Caco-2 (cell line): Measurements from ENCODE around the gene TIPRL. TPM values are rescaled to one million over a fixed set of nuclear protein-coding genes. Genes with fewer than 3 reads are reported as not detected.

ENCODE experiments used
- BruUV-seq: library from RNA; stranded (reverse); fragments of 400-500 nt; replicated peaks from 2 replicates; lab custom pipeline; 2021; lab: Mats Ljungman, UMichigan
- CTCF ChIA-PET: fragments of 300-600 bp; sonication (Branson Sonifier 250); formaldehyde crosslinking; loops from one replicate; lab custom pipeline; 2022; ENCODE audit warnings: antibody characterized with exemption; lab: Charles Lee
- POLR2A ChIA-PET: fragments of 300-600 bp; sonication (Branson Sonifier 250); formaldehyde crosslinking; loops from one replicate; lab custom pipeline; 2022; ENCODE audit warnings: antibody characterized with exemption; lab: Charles Lee
- DNase-seq, 2 experiments: peaks; one replicate each; pipeline versions ENCODE4 v3.0.0 to v3.0.0-alpha.2; 2020 to 2022
- H3K27me3 ChIP-seq: replicated peaks from 2 replicates; pipeline ENCODE4 v1.6.0; 2011; ENCODE audit warnings: low read length; ENCODE audit not compliant: control insufficient read depth, insufficient read depth
- H3K36me3 ChIP-seq: 2 replicates; pipeline ENCODE4 v1.5.1; 2011; ENCODE audit warnings: low read length; ENCODE audit not compliant: control insufficient read depth, insufficient read depth
- H3K4me1 ChIP-seq: fragments of 250-450 bp; sonication (Bioruptor Pico); 2 replicates; pipeline ENCODE4 v1.5.1; 2020; ENCODE audit warnings: mild to moderate bottlenecking
- H3K4me3 ChIP-seq: 2 replicates; pipeline ENCODE4 v1.5.1; 2011; ENCODE audit warnings: low read depth, mild to moderate bottlenecking, control low read depth, low read length
- H3K9me3 ChIP-seq: fragments of 250-450 bp; sonication (Bioruptor Pico); 2 replicates; pipeline ENCODE4 v1.5.1; 2020; ENCODE audit warnings: mild to moderate bottlenecking, moderate library complexity
- H3K27ac Mint-ChIP-seq: one replicate; pipeline ENCODE4 v1.8.0; 2022; ENCODE audit warnings: mixed read lengths; ENCODE audit not compliant: unreplicated experiment
- H3K27me3 Mint-ChIP-seq: one replicate; pipeline ENCODE4 v1.8.0; 2022; ENCODE audit warnings: mixed read lengths; ENCODE audit not compliant: insufficient read depth, unreplicated experiment
- H3K36me3 Mint-ChIP-seq: one replicate; pipeline ENCODE4 v1.8.0; 2022; ENCODE audit warnings: mild to moderate bottlenecking, mixed read lengths; ENCODE audit not compliant: insufficient read depth, unreplicated experiment
- H3K4me1 Mint-ChIP-seq: one replicate; pipeline ENCODE4 v1.8.0; 2022; ENCODE audit warnings: low read depth, mixed read lengths; ENCODE audit not compliant: unreplicated experiment
- H3K4me3 Mint-ChIP-seq: one replicate; pipeline ENCODE4 v1.8.0; 2022; ENCODE audit warnings: mild to moderate bottlenecking, moderate library complexity, mixed read lengths; ENCODE audit not compliant: unreplicated experiment
- H3K9me3 Mint-ChIP-seq: one replicate; pipeline ENCODE4 v1.8.0; 2022; ENCODE audit warnings: mixed read lengths; ENCODE audit not compliant: unreplicated experiment
- intact Hi-C: fragments of 100-400 bp; cut with micrococcal nuclease; formaldehyde crosslinking; loops from one replicate; pipeline ENCODE4 v1.10.0; 2022; ENCODE audit not compliant: unreplicated experiment
- total RNA-seq: library from RNA; stranded (reverse); gene quantifications from 2 replicates; pipeline ENCODE4 v1.2.3, GENCODE V29; 2022
- TF ChIP-seq, protein P1 (sequence below), 2 experiments: fragments of 200-600 bp in 1 of 2; IDR thresholded peaks; 1 replicate in 1 of 2; 2 replicates in 1 of 2; pipeline versions ENCODE4 v1.5.1 to v1.8.0; 2011 to 2022; ENCODE audit warnings: antibody characterized with exemption in 1 of 2, control low read depth in 1 of 2, inconsistent platforms in 1 of 2, low read depth in 1 of 2, low read length in 1 of 2, mild to moderate bottlenecking in 1 of 2, moderate library complexity in 1 of 2; ENCODE audit not compliant: insufficient read depth in 1 of 2, severe bottlenecking in 1 of 2, unreplicated experiment in 1 of 2

TIPRL gene
- total RNA-seq, 1 experiment from 2014 or later: 38.1 TPM

DNA sequence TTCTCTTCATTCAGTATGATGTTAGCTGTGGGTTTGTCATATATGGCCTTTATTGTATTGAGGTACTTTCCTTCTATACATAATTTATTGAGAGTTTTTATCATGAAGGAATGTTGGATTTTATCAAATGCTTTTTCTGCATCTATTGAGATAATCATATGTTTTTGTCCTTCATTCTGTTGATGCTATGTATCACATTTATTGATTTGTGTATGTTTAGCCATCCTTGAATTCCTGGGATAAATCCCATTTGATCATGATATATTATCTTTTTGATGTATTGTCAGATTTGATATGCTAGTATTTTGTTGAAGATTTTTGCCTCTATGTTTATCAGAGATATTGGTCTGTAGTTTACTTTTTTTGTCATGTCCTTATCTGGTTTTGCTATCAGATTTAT is 21.1 kb upstream of the TIPRL start:
- Mint-ChIP-seq H3K27me3 (no peaks in the 10 kb centered on the region), H3K9me3 (peaks cover 44% of the 10 kb centered on the region), H3K4me3 (no peak overlapping the region), H3K27ac (no peak overlapping the region), H3K4me1 (no peaks in the 10 kb centered on the region), H3K36me3 (no peaks in the 10 kb centered on the region)
- POLR2A ChIA-PET: no interaction called here
- Histone ChIP-seq H3K4me3 (no peak overlapping the region), H3K9me3 (peaks cover 34% of the 10 kb centered on the region), H3K4me1 (no peaks in the 10 kb centered on the region), H3K36me3 (no peaks in the 10 kb centered on the region), H3K27me3 (no peaks in the 10 kb centered on the region)
- TF ChIP-seq, protein P1, sequence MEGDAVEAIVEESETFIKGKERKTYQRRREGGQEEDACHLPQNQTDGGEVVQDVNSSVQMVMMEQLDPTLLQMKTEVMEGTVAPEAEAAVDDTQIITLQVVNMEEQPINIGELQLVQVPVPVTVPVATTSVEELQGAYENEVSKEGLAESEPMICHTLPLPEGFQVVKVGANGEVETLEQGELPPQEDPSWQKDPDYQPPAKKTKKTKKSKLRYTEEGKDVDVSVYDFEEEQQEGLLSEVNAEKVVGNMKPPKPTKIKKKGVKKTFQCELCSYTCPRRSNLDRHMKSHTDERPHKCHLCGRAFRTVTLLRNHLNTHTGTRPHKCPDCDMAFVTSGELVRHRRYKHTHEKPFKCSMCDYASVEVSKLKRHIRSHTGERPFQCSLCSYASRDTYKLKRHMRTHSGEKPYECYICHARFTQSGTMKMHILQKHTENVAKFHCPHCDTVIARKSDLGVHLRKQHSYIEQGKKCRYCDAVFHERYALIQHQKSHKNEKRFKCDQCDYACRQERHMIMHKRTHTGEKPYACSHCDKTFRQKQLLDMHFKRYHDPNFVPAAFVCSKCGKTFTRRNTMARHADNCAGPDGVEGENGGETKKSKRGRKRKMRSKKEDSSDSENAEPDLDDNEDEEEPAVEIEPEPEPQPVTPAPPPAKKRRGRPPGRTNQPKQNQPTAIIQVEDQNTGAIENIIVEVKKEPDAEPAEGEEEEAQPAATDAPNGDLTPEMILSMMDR (IDR thresholded peaks at IDR 0.05; ENCODE audit: insufficient read depth in 1 of 2, low read depth in 1 of 2, low read length in 1 of 2, severe bottlenecking in 1 of 2, unreplicated experiment in 1 of 2): no peak
- intact Hi-C loops: no loop called here
- CTCF ChIA-PET: no interaction called here
- no TSS peak for BruUV-seq
- DNase-seq: no peak

DNA sequence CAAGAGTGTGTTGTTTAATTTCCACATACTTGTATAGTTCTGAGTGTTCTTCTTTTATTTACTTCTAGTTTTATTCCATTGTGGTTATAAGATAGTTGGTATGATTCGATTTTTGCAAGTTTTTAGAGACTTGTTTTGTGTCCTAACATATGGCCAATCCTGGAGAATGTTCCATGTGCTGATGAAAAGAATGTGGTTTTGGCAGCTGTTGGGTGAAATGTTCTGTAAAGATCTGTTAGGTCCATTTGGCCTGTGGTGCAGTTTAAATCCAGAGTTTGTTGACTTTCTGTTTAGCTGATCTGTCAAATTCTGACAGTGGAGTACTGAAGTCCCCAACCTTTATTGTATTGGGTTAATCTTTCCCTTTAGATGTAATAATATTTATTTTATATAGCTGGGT is 19.5 kb upstream of the TIPRL start:
- Histone ChIP-seq H3K4me3 (no peak overlapping the region), H3K4me1 (no peaks in the 10 kb centered on the region), H3K36me3 (no peaks in the 10 kb centered on the region), H3K9me3 (peaks cover 34% of the 10 kb centered on the region), H3K27me3 (no peaks in the 10 kb centered on the region)
- H3K27ac Mint-ChIP-seq: no peak overlapping the region
- intact Hi-C loops: no loop called here
- no peak for DNase-seq
- ChIA-PET CTCF (no interaction called here), POLR2A (no interaction called here)
- H3K4me3 Mint-ChIP-seq: no peak overlapping the region
- no peaks in the 10 kb centered on the region for H3K36me3 Mint-ChIP-seq
- BruUV-seq: no TSS peak
- no peaks in the 10 kb centered on the region for H3K4me1 Mint-ChIP-seq
- TF ChIP-seq, protein P1 (IDR thresholded peaks at IDR 0.05; ENCODE audit: insufficient read depth in 1 of 2, low read depth in 1 of 2, low read length in 1 of 2, severe bottlenecking in 1 of 2, unreplicated experiment in 1 of 2): no peak
- peaks cover 44% of the 10 kb centered on the region for H3K9me3 Mint-ChIP-seq
- no peaks in the 10 kb centered on the region for H3K27me3 Mint-ChIP-seq

DNA sequence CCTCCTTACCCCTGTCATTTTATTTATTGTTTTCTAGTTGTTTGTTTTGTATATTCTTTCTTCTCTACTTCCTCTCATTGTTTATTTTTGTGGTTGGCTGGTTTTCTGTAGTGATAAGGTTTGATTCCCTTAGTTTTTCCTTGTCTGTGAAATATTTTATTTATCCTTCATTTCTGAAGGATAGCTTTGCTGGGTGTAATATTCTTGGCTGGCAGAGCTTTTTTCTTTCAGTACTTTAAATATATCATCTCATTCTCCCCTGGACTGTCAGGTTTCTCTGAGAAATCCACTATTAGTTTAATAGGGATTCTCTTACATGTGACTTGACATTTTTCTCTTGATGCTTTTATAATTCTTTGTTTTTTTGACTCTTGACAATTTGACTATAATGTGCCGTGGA is 18.8 kb upstream of the TIPRL start:
- TF ChIP-seq, protein P1 (IDR thresholded peaks at IDR 0.05; ENCODE audit: insufficient read depth in 1 of 2, low read depth in 1 of 2, low read length in 1 of 2, severe bottlenecking in 1 of 2, unreplicated experiment in 1 of 2): no peak
- intact Hi-C loops: no loop called here
- DNase-seq: no peak
- ChIA-PET CTCF (interaction anchor here (1.0 kb wide), 1 partner anchor 76 kb away, joined by 3 read pairs; no protein-coding TSS in a partner anchor), POLR2A (no interaction called here)
- Histone ChIP-seq H3K4me1 (no peaks in the 10 kb centered on the region), H3K36me3 (no peaks in the 10 kb centered on the region), H3K27me3 (no peaks in the 10 kb centered on the region), H3K9me3 (peaks cover 34% of the 10 kb centered on the region), H3K4me3 (no peak overlapping the region)
- peaks cover 44% of the 10 kb centered on the region for H3K9me3 Mint-ChIP-seq
- no peaks in the 10 kb centered on the region for H3K4me1 Mint-ChIP-seq
- no peak overlapping the region for H3K27ac Mint-ChIP-seq
- no peak overlapping the region for H3K4me3 Mint-ChIP-seq
- H3K36me3 Mint-ChIP-seq: no peaks in the 10 kb centered on the region
- BruUV-seq: no TSS peak
- no peaks in the 10 kb centered on the region for H3K27me3 Mint-ChIP-seq
